ENCODE measurements around the gene ELL2.

DNA sequence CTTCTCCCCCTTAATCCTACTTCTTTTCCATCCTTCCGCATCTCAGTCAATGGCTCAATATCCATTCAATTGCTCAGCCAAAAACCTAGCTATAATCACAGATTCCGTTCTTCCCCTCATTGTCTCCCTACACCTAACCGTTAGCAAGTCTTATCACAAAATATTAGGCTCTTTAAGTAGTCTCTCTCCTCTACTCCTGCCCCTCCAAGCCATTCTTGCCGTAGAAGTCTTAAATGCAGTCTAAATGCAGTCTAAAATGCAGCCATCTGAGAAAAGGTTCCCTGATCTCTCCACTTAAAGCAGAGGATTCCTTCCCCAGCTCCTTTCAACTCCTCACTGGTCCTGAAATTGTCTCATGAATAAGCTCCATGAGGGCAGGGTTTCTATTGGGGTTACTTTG is 57.8 kb downstream of the ELL2 start:
- TF ChIP-seq POLR2AphosphoS5 (IDR thresholded peaks at IDR 0.05; ENCODE audit: borderline replicate concordance, low read depth, low read length) (no peak), EZH2 (IDR thresholded peaks at IDR 0.05) (no peak)
